PC-9 (cell line): ENCODE measurements around the gene IMMT. TPM values are rescaled to one million over a fixed set of nuclear protein-coding genes. Genes with fewer than 3 reads are reported as not detected.

Experiments
- BruUV-seq: library from RNA; stranded (reverse); fragments of 400-500 nt; replicated peaks from 2 replicates; lab custom pipeline; 2021; lab: Mats Ljungman, UMichigan
- CTCF ChIA-PET: fragments of 300-600 bp; sonication (Branson Sonifier 250); formaldehyde crosslinking; loops from one replicate; lab custom pipeline; 2022; ENCODE audit warnings: antibody characterized with exemption; lab: Charles Lee
- POLR2A ChIA-PET: fragments of 300-600 bp; sonication (Branson Sonifier 250); formaldehyde crosslinking; loops from one replicate; lab custom pipeline; 2022; ENCODE audit warnings: antibody characterized with exemption; ENCODE audit not compliant: unreplicated experiment; lab: Charles Lee
- DNase-seq, 2 experiments: peaks; one replicate each; pipeline versions ENCODE4 v3.0.0 to v3.0.0-alpha.2; 2015 to 2022; ENCODE audit warnings: mixed read lengths in 1 of 2
- H2AFZ ChIP-seq: fragments of 200-600 bp; sonication (generic); 2 replicates; pipeline ENCODE4 v1.8.1; 2017; ENCODE audit warnings: antibody characterized with exemption
- H3F3A ChIP-seq: fragments of 200-600 bp; sonication (generic); 2 replicates; pipeline ENCODE4 v1.8.1; 2017; ENCODE audit warnings: antibody characterized with exemption, mild to moderate bottlenecking, low read depth; ENCODE audit not compliant: insufficient read depth
- H3K27ac ChIP-seq: fragments of 200-600 bp; sonication (generic); 2 replicates; pipeline ENCODE4 v1.6.1; 2016; ENCODE audit warnings: mixed run types
- H3K27me3 ChIP-seq: fragments of 200-600 bp; sonication (generic); 2 replicates; pipeline ENCODE4 v1.6.1; 2016; ENCODE audit warnings: low read depth, mixed run types; ENCODE audit not compliant: insufficient read depth
- H3K36me3 ChIP-seq: fragments of 200-600 bp; sonication (generic); 2 replicates; pipeline ENCODE4 v1.6.1; 2016; ENCODE audit warnings: low read depth, mixed run types
- H3K4me1 ChIP-seq: fragments of 200-600 bp; sonication (generic); replicated peaks from 2 replicates; pipeline ENCODE4 v1.6.1; 2016; ENCODE audit warnings: mixed run types; ENCODE audit not compliant: insufficient read depth
- H3K4me2 ChIP-seq: fragments of 200-600 bp; sonication (generic); 2 replicates; pipeline ENCODE4 v1.6.1; 2017; ENCODE audit warnings: mixed run types
- H3K4me3 ChIP-seq: fragments of 200-600 bp; sonication (generic); 2 replicates; pipeline ENCODE4 v1.6.1; 2016; ENCODE audit warnings: mixed run types
- H3K79me2 ChIP-seq: fragments of 200-600 bp; sonication (generic); 2 replicates; pipeline ENCODE4 v1.6.1; 2017; ENCODE audit warnings: low read depth, mixed run types
- H3K9me2 ChIP-seq: fragments of 200-600 bp; sonication (generic); 2 replicates; pipeline ENCODE4 v1.8.1; 2017; ENCODE audit warnings: mild to moderate bottlenecking; ENCODE audit not compliant: insufficient read depth
- H3K9me3 ChIP-seq: fragments of 200-600 bp; sonication (generic); 2 replicates; pipeline ENCODE4 v1.8.1; 2016; ENCODE audit warnings: low read depth; ENCODE audit not compliant: insufficient read depth
- H4K20me1 ChIP-seq: fragments of 200-600 bp; sonication (generic); 2 replicates; pipeline ENCODE4 v1.8.1; 2017; ENCODE audit not compliant: insufficient read depth
- EZH2 ChIP-seq: fragments of 200-600 bp; sonication (generic); IDR thresholded peaks from 2 replicates; pipeline ENCODE4 v1.8.0; 2017; ENCODE audit warnings: antibody characterized with exemption, low read depth
- intact Hi-C: fragments of 100-400 bp; cut with micrococcal nuclease; formaldehyde crosslinking; loops from one replicate; pipeline ENCODE4 v1.10.0; 2022; ENCODE audit not compliant: unreplicated experiment
- total RNA-seq: library from RNA; stranded (reverse); gene quantifications from 2 replicates; pipeline ENCODE4 v1.2.3, GENCODE V29; 2021
- TF ChIP-seq, protein P1 (sequence below): fragments of 200-600 bp; sonication (generic); conservative IDR thresholded peaks from 2 replicates; pipeline ENCODE4 v1.6.1; 2017; ENCODE audit warnings: mixed run types, antibody characterized with exemption, mild to moderate bottlenecking, moderate library complexity

The IMMT gene
- total RNA-seq, 1 experiment from 2014 or later, result 114 TPM

DNA sequence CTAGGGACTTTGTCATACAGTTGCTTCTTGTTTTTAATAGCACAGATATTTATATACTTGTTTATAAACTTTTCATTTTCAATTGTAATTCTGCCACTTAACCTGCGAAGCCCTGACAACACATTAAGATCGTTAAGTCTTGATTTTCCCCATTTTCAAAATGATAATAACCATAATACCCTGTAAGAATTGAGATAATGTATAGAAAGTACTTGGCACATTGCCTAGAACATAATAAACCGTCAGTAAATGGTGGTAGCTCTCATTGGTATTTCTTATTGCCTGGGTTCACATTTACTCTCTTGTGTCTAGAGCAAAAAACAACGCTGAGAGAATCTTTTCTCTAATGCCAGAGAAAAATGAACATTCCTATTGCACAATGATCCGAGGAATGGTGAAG, 70.6 kb downstream of the IMMT start:
- H4K20me1 ChIP-seq, result peaks cover 15% of the 10 kb centered on the region
- H2AFZ ChIP-seq, result no peak overlapping the region
- H3K9me3 ChIP-seq, result no peaks in the 10 kb centered on the region
- intact Hi-C loops, result loop anchor here (10.0 kb wide), 1 partner anchor 50 kb away; no protein-coding TSS in a partner anchor
- H3F3A ChIP-seq, result no peaks in the 10 kb centered on the region
- H3K79me2 ChIP-seq, result no peaks in the 10 kb centered on the region
- H3K36me3 ChIP-seq, result peaks cover 65% of the 10 kb centered on the region
- no peak overlapping the region for H3K27ac ChIP-seq
- ChIA-PET POLR2A (no interaction called here), CTCF (interaction anchor here (0.9 kb wide), 1 partner anchor 297 kb away, joined by 3 read pairs; no protein-coding TSS in a partner anchor)
- H3K4me1 ChIP-seq, result no peaks in the 10 kb centered on the region
- H3K9me2 ChIP-seq, result no peaks in the 10 kb centered on the region
- TF ChIP-seq, protein P1, sequence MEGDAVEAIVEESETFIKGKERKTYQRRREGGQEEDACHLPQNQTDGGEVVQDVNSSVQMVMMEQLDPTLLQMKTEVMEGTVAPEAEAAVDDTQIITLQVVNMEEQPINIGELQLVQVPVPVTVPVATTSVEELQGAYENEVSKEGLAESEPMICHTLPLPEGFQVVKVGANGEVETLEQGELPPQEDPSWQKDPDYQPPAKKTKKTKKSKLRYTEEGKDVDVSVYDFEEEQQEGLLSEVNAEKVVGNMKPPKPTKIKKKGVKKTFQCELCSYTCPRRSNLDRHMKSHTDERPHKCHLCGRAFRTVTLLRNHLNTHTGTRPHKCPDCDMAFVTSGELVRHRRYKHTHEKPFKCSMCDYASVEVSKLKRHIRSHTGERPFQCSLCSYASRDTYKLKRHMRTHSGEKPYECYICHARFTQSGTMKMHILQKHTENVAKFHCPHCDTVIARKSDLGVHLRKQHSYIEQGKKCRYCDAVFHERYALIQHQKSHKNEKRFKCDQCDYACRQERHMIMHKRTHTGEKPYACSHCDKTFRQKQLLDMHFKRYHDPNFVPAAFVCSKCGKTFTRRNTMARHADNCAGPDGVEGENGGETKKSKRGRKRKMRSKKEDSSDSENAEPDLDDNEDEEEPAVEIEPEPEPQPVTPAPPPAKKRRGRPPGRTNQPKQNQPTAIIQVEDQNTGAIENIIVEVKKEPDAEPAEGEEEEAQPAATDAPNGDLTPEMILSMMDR, result no peak
- no peak for TF ChIP-seq EZH2
- H3K4me3 ChIP-seq, result no peak overlapping the region
- no peak overlapping the region for H3K4me2 ChIP-seq
- no TSS peak for BruUV-seq
- H3K27me3 ChIP-seq, result no peaks in the 10 kb centered on the region
- no peak for DNase-seq

DNA sequence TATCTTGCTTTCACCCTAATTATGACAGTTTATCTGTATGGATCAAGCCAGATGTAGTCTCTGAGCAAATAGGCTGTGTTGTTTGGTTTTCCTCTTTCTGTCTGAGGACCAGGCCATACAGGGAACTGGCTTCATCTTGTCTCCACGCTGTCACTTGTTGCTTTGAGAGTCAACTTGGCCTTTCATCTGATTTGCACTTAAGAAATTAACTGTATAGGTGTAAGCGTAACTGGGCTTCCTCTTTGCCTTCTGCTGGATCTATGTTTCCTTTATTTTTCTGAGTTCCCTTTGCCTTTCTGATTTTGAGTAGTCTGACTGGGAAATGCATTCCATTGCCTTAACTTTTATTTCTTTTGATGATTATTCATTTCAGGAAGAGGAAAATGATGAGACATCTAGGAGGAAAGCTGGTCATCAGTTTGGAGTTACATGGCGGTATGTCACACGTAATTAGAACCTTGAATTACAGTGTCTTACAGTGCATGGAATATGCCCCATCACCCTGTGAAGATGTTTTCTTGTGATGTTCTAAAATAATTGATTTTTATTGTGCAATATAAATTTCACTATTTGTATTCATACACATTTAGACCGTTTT, 71.8 kb downstream of the IMMT start:
- peaks cover 61% of the 10 kb centered on the region for H3K36me3 ChIP-seq

GRCh38 chr2:86118130-86118529, 77.1 kb downstream of the IMMT start:
- intact Hi-C loops, result no loop called here
- H3F3A ChIP-seq, result no peaks in the 10 kb centered on the region
- no peak overlapping the region for H3K4me3 ChIP-seq
- no peak for DNase-seq
- no peaks in the 10 kb centered on the region for H3K4me1 ChIP-seq
- H3K9me2 ChIP-seq, result no peaks in the 10 kb centered on the region
- H3K27ac ChIP-seq, result no peak overlapping the region
- POLR2A ChIA-PET, result no interaction called here
- no peaks in the 10 kb centered on the region for H3K27me3 ChIP-seq
- no TSS peak for BruUV-seq
- CTCF ChIA-PET, result no interaction called here
- no peaks in the 10 kb centered on the region for H3K9me3 ChIP-seq
- peaks cover 5% of the 10 kb centered on the region; the same call in 1 of the 2 replicates for H3K79me2 ChIP-seq
- TF ChIP-seq, protein P1, result no peak
- TF ChIP-seq EZH2, result no peak
- H3K4me2 ChIP-seq, result no peak overlapping the region
- peaks cover 63% of the 10 kb centered on the region for H3K36me3 ChIP-seq
- H4K20me1 ChIP-seq, result peaks cover 31% of the 10 kb centered on the region; the same call in 1 of the 2 replicates
- H2AFZ ChIP-seq, result no peak overlapping the region

More for the DNA sequence above, 71.8 kb downstream of the IMMT start:
- ChIA-PET CTCF (no interaction called here), POLR2A (no interaction called here)
- no peak overlapping the region for H3K4me2 ChIP-seq
- no peaks in the 10 kb centered on the region for H3F3A ChIP-seq
- DNase-seq, result no peak
- BruUV-seq, result no TSS peak
- no peak overlapping the region for H2AFZ ChIP-seq
- H3K9me2 ChIP-seq, result no peaks in the 10 kb centered on the region
- no peaks in the 10 kb centered on the region for H3K9me3 ChIP-seq
- TF ChIP-seq, protein P1, result no peak
- no peak for TF ChIP-seq EZH2
- no peak overlapping the region for H3K4me3 ChIP-seq
- H3K27ac ChIP-seq, result no peak overlapping the region
- H3K27me3 ChIP-seq, result no peaks in the 10 kb centered on the region
- intact Hi-C loops, result loop anchor here (10.0 kb wide), 1 partner anchor 51 kb away; no protein-coding TSS in a partner anchor
- no peaks in the 10 kb centered on the region for H3K4me1 ChIP-seq
- H4K20me1 ChIP-seq, result peaks cover 18% of the 10 kb centered on the region
- no peaks in the 10 kb centered on the region for H3K79me2 ChIP-seq
